K562 (cell line): Measurements from ENCODE around the gene ECHDC1. TPM values are rescaled to one million over a fixed set of nuclear protein-coding genes. Genes with fewer than 3 reads are reported as not detected.

Experiments used
- ATAC-seq: fragments of 200-7000 bp; cut with Tn5 transposase; 3 replicates; pipeline ENCODE4 v1.9.1; 2020; ENCODE audit warnings: moderate library complexity
- BruUV-seq: library from RNA; stranded (reverse); fragments of 400-500 nt; replicated peaks from 2 replicates; lab custom pipeline; 2021; lab: Mats Ljungman, UMichigan
- CTCF ChIA-PET: fragments of 300-600 bp; formaldehyde crosslinking; extraction: SDS; loops from one replicate; lab custom pipeline; 2021; ENCODE audit warnings: low intra/inter-chr PET ratio; lab: Yijun Ruan, JAX
- POLR2A ChIA-PET: fragments of 300-600, 350-650 bp; sonication (Branson Sonifier 250); formaldehyde crosslinking; extraction: SDS; loops from one replicate; lab custom pipeline; 2021; ENCODE audit warnings: antibody characterized with exemption, inconsistent platforms; lab: Yijun Ruan, JAX
- DNase-seq, 4 experiments: peaks; one replicate each; pipeline versions ENCODE4 v3.0.0 to v3.0.0-alpha.2; 2011 to 2018; ENCODE audit warnings: low spot score in 3 of 4, mixed read lengths in 3 of 4; ENCODE audit errors: extremely low read depth in 1 of 4
- FAIRE-seq: peaks from 2 replicates; lab custom pipeline; 2011; peaks lifted over from hg19 to GRCh38; lab: Jason Lieb, UNC
- H2AFZ ChIP-seq: 2 replicates; pipeline ENCODE4 v1.6.0; 2011; ENCODE audit warnings: low read depth, low read length, control low read depth, inconsistent platforms
- H3K27ac ChIP-seq: fragments of 200-600 bp; 3 replicates; pipeline ENCODE4 v1.8.0; 2011; ENCODE audit warnings: low read depth, mild to moderate bottlenecking, control low read depth, inconsistent platforms, low read length, moderate library complexity, mixed read lengths; ENCODE audit errors: extremely low read depth
- H3K27me3 ChIP-seq, 2 experiments: fragments of 300-600 bp in 1 of 2; 2 replicates in 1 of 2; 3 replicates in 1 of 2; pipeline versions ENCODE4 v1.6.0 to v1.8.0; 2011; ENCODE audit warnings: inconsistent platforms in 2 of 2, low read length in 2 of 2, mild to moderate bottlenecking in 1 of 2, mixed read lengths in 1 of 2, moderate library complexity in 1 of 2; ENCODE audit not compliant: control insufficient read depth in 2 of 2, insufficient read depth in 2 of 2
- H3K36me3 ChIP-seq: fragments of 300-600 bp; 3 replicates; pipeline ENCODE4 v1.8.0; 2011; ENCODE audit warnings: mild to moderate bottlenecking, low read length, inconsistent platforms; ENCODE audit not compliant: control insufficient read depth, insufficient read depth
- H3K4me1 ChIP-seq, 2 experiments: fragments of 200-600 bp in 1 of 2; replicated peaks in 1 of 2; 2 replicates in 1 of 2; 3 replicates in 1 of 2; pipeline versions ENCODE4 v1.5.1 to v1.8.0; 2011; ENCODE audit warnings: inconsistent platforms in 2 of 2, low read length in 2 of 2, mild to moderate bottlenecking in 1 of 2, mixed read lengths in 1 of 2, moderate library complexity in 1 of 2; ENCODE audit not compliant: control insufficient read depth in 2 of 2, insufficient read depth in 2 of 2
- H3K4me2 ChIP-seq: 2 replicates; pipeline ENCODE4 v1.6.1; 2011; ENCODE audit warnings: low read length, control low read depth, inconsistent platforms, mixed read lengths; ENCODE audit not compliant: insufficient read depth
- H3K4me3 ChIP-seq: fragments of 200-600 bp; sonication (generic), shearing (Covaris generic); 2 replicates; pipeline ENCODE4 v1.5.1; 2016; ENCODE audit warnings: control low read depth, inconsistent platforms
- H3K79me2 ChIP-seq: fragments of 200-600 bp; 3 replicates; pipeline ENCODE4 v1.8.0; 2011; ENCODE audit warnings: low read length, inconsistent platforms; ENCODE audit not compliant: control insufficient read depth, insufficient read depth
- H3K9ac ChIP-seq, 2 experiments: 2 replicates each; pipeline versions ENCODE4 v1.6.0 to v1.6.1; 2011; ENCODE audit warnings: low read depth in 2 of 2, low read length in 2 of 2, control low read depth in 1 of 2, inconsistent platforms in 1 of 2, mild to moderate bottlenecking in 1 of 2, mixed read lengths in 1 of 2; ENCODE audit not compliant: insufficient read depth in 1 of 2
- H3K9me1 ChIP-seq: one replicate; pipeline ENCODE4 v1.6.0; 2011; ENCODE audit warnings: inconsistent platforms, mild to moderate bottlenecking, low read length, moderate library complexity; ENCODE audit not compliant: control insufficient read depth, insufficient read depth
- H3K9me3 ChIP-seq: replicated peaks from 2 replicates; pipeline ENCODE4 v1.5.1; 2011; ENCODE audit warnings: low read depth, low read length, inconsistent platforms; ENCODE audit not compliant: control insufficient read depth, insufficient read depth
- H4K20me1 ChIP-seq: replicated peaks from 2 replicates; pipeline ENCODE4 v1.6.1; 2011; ENCODE audit warnings: low read length, inconsistent platforms, mixed read lengths; ENCODE audit not compliant: control insufficient read depth, insufficient read depth
- CHD7 ChIP-seq: fragments of 200-600 bp; sonication (generic); IDR thresholded peaks from one replicate; pipeline ENCODE4 v1.6.1; 2012; ENCODE audit warnings: mild to moderate bottlenecking, low read depth, low read length, inconsistent platforms
- HDAC2 ChIP-seq: fragments of 450-650 bp; IDR thresholded peaks from 2 replicates; pipeline ENCODE4 v1.6.1; 2016; ENCODE audit warnings: mild to moderate bottlenecking
- HES1 ChIP-seq: fragments of 450-650 bp; IDR thresholded peaks from 2 replicates; pipeline ENCODE4 v1.6.1; 2016; ENCODE audit warnings: low read depth, mild to moderate bottlenecking, moderate library complexity
- HIVEP1 ChIP-seq: fragments of 250-450 bp; sonication (Bioruptor Pico); IDR thresholded peaks from 2 replicates; pipeline ENCODE4 v1.4.0; 2020; ENCODE audit warnings: mild to moderate bottlenecking
- IRF1 ChIP-seq: sonication (generic); formaldehyde crosslinking; IDR thresholded peaks from 2 replicates; pipeline ENCODE4 v1.8.0; 2022; ENCODE audit warnings: missing genetic modification reagents, mild to moderate bottlenecking, borderline replicate concordance
- MNT ChIP-seq, 2 experiments: fragments of 450-650 bp; conservative IDR thresholded peaks; 2 replicates each; pipeline ENCODE4 v1.6.1; 2017; ENCODE audit warnings: mild to moderate bottlenecking in 2 of 2, moderate library complexity in 2 of 2
- NCOA6 ChIP-seq: fragments of 450-650 bp; IDR thresholded peaks from 2 replicates; pipeline ENCODE4 v1.6.1; 2017; ENCODE audit warnings: mild to moderate bottlenecking
- NFYB ChIP-seq: IDR thresholded peaks from 2 replicates; pipeline ENCODE4 v1.6.1; 2011; ENCODE audit warnings: mild to moderate bottlenecking, moderate library complexity; ENCODE audit not compliant: insufficient read length; ENCODE audit errors: extremely low read depth
- RFX1 ChIP-seq: fragments of 450-650 bp; IDR thresholded peaks from 2 replicates; pipeline ENCODE4 v1.6.1; 2016; ENCODE audit warnings: mild to moderate bottlenecking, moderate library complexity
- WGBS: fragments of 100-300 bp; shearing (Covaris generic); methylation state at CpG from one replicate; pipeline ENCODE4 v1.1.6; 2016; ENCODE audit warnings: low coverage, mixed read lengths; ENCODE audit not compliant: insufficient coverage; ENCODE audit errors: missing lambda C conversion rate; 5-methylcytosine and 5-hydroxymethylcytosine counted together
- in situ Hi-C: fragments of 300-500 bp; cut with MboI; formaldehyde crosslinking; loops from 4 replicates; pipeline ENCODE4 v1.15.0; 2018; ENCODE audit warnings: inconsistent platforms, mixed read lengths
- intact Hi-C: fragments of 100-400 bp; cut with micrococcal nuclease; formaldehyde crosslinking; loops from 2 replicates; pipeline ENCODE4 v1.14.2; 2022
- polyA plus RNA-seq, 8 experiments: library from polyadenylated mRNA; depleted of rRNA in 4 of 8; stranded (reverse) in 5 of 8; unstranded in 3 of 8; fragments of >200 nt; fragmentation: Nextera tagmentation in 2 of 8; fragmentation: Illumina TruSeq in 1 of 8; extraction: Ambion mirVana in 2 of 8; extraction: Trizol in 1 of 8; gene quantifications; 2 replicates each; pipeline versions ENCODE4 v1.2.1 to v1.2.3, GENCODE V29; 2011 to 2014; ENCODE audit warnings: inconsistent platforms in 1 of 8, missing spikeins in 1 of 8
- total RNA-seq, 7 experiments: library from RNA; depleted of rRNA in 6 of 7; stranded (reverse); fragments of >200 nt in 6 of 7; fragmentation: Illumina TruSeq in 2 of 7; extraction: Trizol in 2 of 7; gene quantifications; 2 replicates each; pipeline versions ENCODE4 v1.2.1 to v1.2.3, GENCODE V29; 2011 to 2021; ENCODE audit warnings: low replicate concordance in 1 of 7

The ECHDC1 gene
- total and polyA plus RNA-seq, 9 of the 15 experiments (the other 6 are each of a cell fraction or from before 2014, with no cell fraction given), result 58.0 to 105 (median 78.6) TPM

GRCh38 chr6:127352524-127352923, 9.1 kb upstream of the ECHDC1 start:
- intact Hi-C loops, result no loop called here
- no peak for TF ChIP-seq IRF1
- TF ChIP-seq HDAC2, result no peak
- TF ChIP-seq MNT (conservative IDR thresholded peaks at IDR 0.05), result no peak
- TF ChIP-seq HES1, result no peak
- TF ChIP-seq HIVEP1 (CRISPR knock-in tag), result no peak
- TF ChIP-seq CHD7, result no peak
- no peak for TF ChIP-seq NFYB
- TF ChIP-seq RFX1, result no peak
- TF ChIP-seq NCOA6, result no peak

More at GRCh38 chr6:127352524-127352923, 9.1 kb upstream of the ECHDC1 start:
- FAIRE-seq (no peak), DNase-seq (no peak), ATAC-seq (no peak)
- Histone ChIP-seq H3K9me1 (no peaks in the 10 kb centered on the region), H3K27me3 (no peaks in the 10 kb centered on the region), H3K4me2 (no peak overlapping the region), H3K9me3 (peaks cover 3% of the 10 kb centered on the region; the same call in 1 of the 2 replicates), H3K9ac (no peak overlapping the region), H3K36me3 (no peaks in the 10 kb centered on the region), H3K79me2 (no peaks in the 10 kb centered on the region), H4K20me1 (no peaks in the 10 kb centered on the region), H3K27ac (no peak overlapping the region), H3K4me3 (no peak overlapping the region), H3K4me1 (no peaks in the 10 kb centered on the region), H2AFZ (no peak overlapping the region)
- ChIA-PET CTCF (no interaction called here), POLR2A (no interaction called here)
- no TSS peak for BruUV-seq
- in situ Hi-C loops, result no loop called here
- WGBS, result 91% methylated on average over 2 of the region's 2 CpGs
